ENCODE measurements around the gene ZGPAT. TPM values are rescaled to one million over a fixed set of nuclear protein-coding genes. Genes with fewer than 3 reads are reported as not detected.

The ZGPAT gene
- total and polyA plus RNA-seq, 2 of the 13 experiments (the other 11 are each of a cell fraction or from before 2014, with no cell fraction given): 23.0 to 41.9 TPM

GRCh38 chr20:63658749-63659187, 49.1 kb upstream of the ZGPAT start (continued):
- TF ChIP-seq PITX1 (CRISPR knock-in tag; IDR thresholded peaks at IDR 0.05) (0 out of 2 replicates have a peak, but pooled peaks have one; percentile 56), RXRA (CRISPR knock-in tag; IDR thresholded peaks at IDR 0.05) (no peak), MED13 (CRISPR knock-in tag; IDR thresholded peaks at IDR 0.05) (no peak), ARID4A (CRISPR knock-in tag; IDR thresholded peaks at IDR 0.05; ENCODE audit: borderline replicate concordance) (peak; percentile 75; the same call in 1 of the 2 replicates), SIN3A (IDR thresholded peaks at IDR 0.05; ENCODE audit: borderline replicate concordance, low read depth, low read length) (0 out of 2 replicates have a peak, but pooled peaks have one; percentile 5), HMGXB4 (CRISPR knock-in tag; IDR thresholded peaks at IDR 0.05; ENCODE audit: borderline replicate concordance in 1 of 2, low read depth in 1 of 2) (no peak), THAP11 (CRISPR knock-in tag; IDR thresholded peaks at IDR 0.05) (0 out of 2 replicates have a peak, but pooled peaks have one; percentile 71), ZNF260 (CRISPR knock-in tag; IDR thresholded peaks at IDR 0.05; ENCODE audit: borderline replicate concordance, low read depth) (0 out of 2 replicates have a peak, but pooled peaks have one; percentile 90), SCMH1 (CRISPR knock-in tag; IDR thresholded peaks at IDR 0.05; ENCODE audit: borderline replicate concordance) (no peak), PRMT3 (CRISPR knock-in tag; IDR thresholded peaks at IDR 0.05; ENCODE audit: borderline replicate concordance, low read depth) (0 out of 2 replicates have a peak, but pooled peaks have one; percentile 20), SP2 (CRISPR knock-in tag; IDR thresholded peaks at IDR 0.05) (no peak), RARG (CRISPR knock-in tag; IDR thresholded peaks at IDR 0.05; ENCODE audit: low read depth) (0 out of 2 replicates have a peak, but pooled peaks have one; percentile 21), FOXK2 (IDR thresholded peaks at IDR 0.05) (no peak), ATF6 (CRISPR knock-in tag; conservative IDR thresholded peaks at IDR 0.05) (no peak), RCOR2 (CRISPR knock-in tag; IDR thresholded peaks at IDR 0.05) (no peak; the same call in 1 of the 2 replicates), ZNF552 (CRISPR knock-in tag; IDR thresholded peaks at IDR 0.05; ENCODE audit: borderline replicate concordance) (no peak; the same call in 1 of the 2 replicates), RXRB (CRISPR knock-in tag; IDR thresholded peaks at IDR 0.05; ENCODE audit: borderline replicate concordance) (no peak), HOXD1 (CRISPR knock-in tag; IDR thresholded peaks at IDR 0.05) (no peak), MLLT10 (CRISPR knock-in tag; IDR thresholded peaks at IDR 0.05) (no peak), NFKB2 (CRISPR knock-in tag; IDR thresholded peaks at IDR 0.05; ENCODE audit: borderline replicate concordance) (no peak), ZNF264 (CRISPR knock-in tag; IDR thresholded peaks at IDR 0.05) (no peak)
